Subcutaneous adipose tissue (tissue), 4 donors: ENCODE measurements around the gene ELFN2. TPM values are rescaled to one million over a fixed set of nuclear protein-coding genes. Genes with fewer than 3 reads are reported as not detected.

Experiments
- CTCF ChIP-seq: fragments of 450-650 bp; IDR thresholded peaks from one replicate; pipeline ENCODE4 v1.5.1; 2016; ENCODE audit warnings: low read depth, mild to moderate bottlenecking, control low read depth, antibody characterized with exemption, moderate library complexity
- total RNA-seq, 4 donors: library from RNA; depleted of rRNA; stranded (reverse); fragments of >200 nt; gene quantifications; one replicate each; pipeline ENCODE4 v1.1.0, GENCODE V29; 2016

Gene ELFN2
- total RNA-seq, 4 donors from 2014 or later: not detected

GRCh38 chr22:37425800-37426705 is 1.2 kb downstream of the ELFN2 start:
- no peak for TF ChIP-seq CTCF

GRCh38 chr22:37425369-37425768 is 1.9 kb downstream of the ELFN2 start:
- TF ChIP-seq CTCF: no peak

- TF ChIP-seq CTCF: no peak
Measured at GRCh38 chr22:37423283-37423682, 4.0 kb downstream of the ELFN2 start.

GRCh38 chr22:37421468-37421877 is 5.8 kb downstream of the ELFN2 start:
- TF ChIP-seq CTCF: no peak

GRCh38 chr22:37420686-37421467 is 6.4 kb downstream of the ELFN2 start:
- no peak for TF ChIP-seq CTCF

GRCh38 chr22:37419969-37420685 is 7.2 kb downstream of the ELFN2 start:
- TF ChIP-seq CTCF: no peak
